ENCODE measurements around the gene FABP2.

- no peak for TF ChIP-seq CTCF (IDR thresholded peaks at IDR 0.05)
- TF ChIP-seq POLR2A (IDR thresholded peaks at IDR 0.05), result no peak
Measured at GRCh38 chr4:119302073-119302832, 19.7 kb downstream of the FABP2 start.
